K562 (cell line): Measurements from ENCODE around the gene SEC24C. TPM values are rescaled to one million over a fixed set of nuclear protein-coding genes. Genes with fewer than 3 reads are reported as not detected.

Experiments used
- ADNP ChIP-seq: fragments of 200-800 bp; sonication (Bioruptor generic); IDR thresholded peaks from 2 replicates; pipeline ENCODE4 v1.6.1; 2016; ENCODE audit warnings: missing genetic modification characterization, missing compliant biosample characterization
- CHD1 ChIP-seq: fragments of 200-600 bp; sonication (generic); IDR thresholded peaks from one replicate; pipeline ENCODE4 v1.6.1; 2012; ENCODE audit warnings: mild to moderate bottlenecking, moderate library complexity, low read length, inconsistent platforms
- ELK1 ChIP-seq: sonication (generic); formaldehyde crosslinking; IDR thresholded peaks from 2 replicates; pipeline ENCODE4 v1.8.1; 2022; ENCODE audit warnings: missing genetic modification reagents
- HNRNPK ChIP-seq: fragments of 200-400 bp; formaldehyde crosslinking; IDR thresholded peaks from one replicate; pipeline ENCODE4 v1.6.1; 2018; ENCODE audit warnings: mild to moderate bottlenecking, low read depth, low read length; ENCODE audit not compliant: poor library complexity, severe bottlenecking
- ILF3 ChIP-seq: fragments of 450-650 bp; IDR thresholded peaks from 2 replicates; pipeline ENCODE4 v1.6.1; 2018; ENCODE audit warnings: antibody characterized with exemption, mild to moderate bottlenecking, moderate library complexity, borderline replicate concordance
- KDM4B ChIP-seq, 2 experiments: fragments of 450-650 bp in 1 of 2; sonication (generic) in 1 of 2; IDR thresholded peaks; 2 replicates each; pipeline ENCODE4 v1.6.1; 2016 to 2017; ENCODE audit warnings: borderline replicate concordance in 2 of 2, antibody characterized with exemption in 1 of 2, low read depth in 1 of 2, mild to moderate bottlenecking in 1 of 2
- LARP7 ChIP-seq: fragments of 450-650 bp; IDR thresholded peaks from 2 replicates; pipeline ENCODE4 v1.6.1; 2016
- NFYB ChIP-seq: IDR thresholded peaks from 2 replicates; pipeline ENCODE4 v1.6.1; 2011; ENCODE audit warnings: mild to moderate bottlenecking, moderate library complexity; ENCODE audit not compliant: insufficient read length; ENCODE audit errors: extremely low read depth
- PCBP1 ChIP-seq: fragments of 200-400 bp; formaldehyde crosslinking; IDR thresholded peaks from 2 replicates; pipeline ENCODE4 v1.6.1; 2018; ENCODE audit warnings: mild to moderate bottlenecking, low read depth, low read length; ENCODE audit not compliant: poor library complexity, severe bottlenecking
- POU5F1 ChIP-seq: fragments of 150-350 bp; IDR thresholded peaks from 2 replicates; pipeline ENCODE4 v1.6.1; 2014; ENCODE audit warnings: borderline replicate concordance, low read length, low read depth, mild to moderate bottlenecking; ENCODE audit not compliant: partially characterized antibody
- RBM25 ChIP-seq: fragments of 200-400 bp; formaldehyde crosslinking; IDR thresholded peaks from 2 replicates; pipeline ENCODE4 v1.6.1; 2018; ENCODE audit warnings: low read length, low read depth, moderate library complexity; ENCODE audit not compliant: severe bottlenecking
- RUNX1 ChIP-seq: sonication (generic); IDR thresholded peaks from 2 replicates; pipeline ENCODE4 v1.6.1; 2016; ENCODE audit warnings: antibody characterized with exemption, low read depth
- SIN3A ChIP-seq, 2 experiments: fragments of 150-350 bp in 1 of 2; IDR thresholded peaks; 2 replicates each; pipeline ENCODE4 v1.6.1; 2011 to 2016; ENCODE audit warnings: borderline replicate concordance in 2 of 2, low read depth in 2 of 2, low read length in 2 of 2, mild to moderate bottlenecking in 2 of 2, moderate library complexity in 2 of 2; ENCODE audit not compliant: control insufficient read depth in 1 of 2
- SOX6 ChIP-seq: fragments of 450-650 bp; IDR thresholded peaks from 2 replicates; pipeline ENCODE4 v1.6.1; 2014; ENCODE audit warnings: mild to moderate bottlenecking
- TCF15 ChIP-seq: fragments of 250-450 bp; sonication (Bioruptor Pico); IDR thresholded peaks from 2 replicates; pipeline ENCODE4 v1.8.0; 2022; ENCODE audit warnings: moderate library complexity, mild to moderate bottlenecking, inconsistent platforms
- USF1 ChIP-seq: sonication (generic); formaldehyde crosslinking; IDR thresholded peaks from 2 replicates; pipeline ENCODE4 v1.9.0; 2022; ENCODE audit warnings: mild to moderate bottlenecking, missing genetic modification reagents
- ZBTB34 ChIP-seq: fragments of 250-450 bp; sonication (Bioruptor Pico); IDR thresholded peaks from 2 replicates; pipeline ENCODE4 v1.8.0; 2021; ENCODE audit warnings: mild to moderate bottlenecking, moderate library complexity
- ZC3H8 ChIP-seq: fragments of 450-650 bp; IDR thresholded peaks from 2 replicates; pipeline ENCODE4 v1.6.1; 2017
- ZFP36 ChIP-seq: fragments of 150-350 bp; IDR thresholded peaks from 2 replicates; pipeline ENCODE4 v1.6.1; 2018; ENCODE audit warnings: low read length, low read depth; ENCODE audit not compliant: partially characterized antibody
- ZNF175 ChIP-seq: fragments of 200-800 bp; sonication (Bioruptor generic); IDR thresholded peaks from 2 replicates; pipeline ENCODE4 v1.6.1; 2016; ENCODE audit warnings: low read depth, mild to moderate bottlenecking, missing genetic modification characterization, missing compliant biosample characterization
- ZNF444 ChIP-seq: fragments of 250-450 bp; sonication (Bioruptor Pico); IDR thresholded peaks from 2 replicates; pipeline ENCODE4 v1.4.0; 2020; ENCODE audit warnings: mild to moderate bottlenecking, moderate library complexity
- ZNF655 ChIP-seq: fragments of 250-450 bp; sonication (Bioruptor Pico); IDR thresholded peaks from 2 replicates; pipeline ENCODE4 v1.5.0; 2021
- ZNF766 ChIP-seq: fragments of 200-800 bp; sonication (Bioruptor generic); conservative IDR thresholded peaks from 2 replicates; pipeline ENCODE4 v1.6.1; 2016; ENCODE audit warnings: missing genetic modification characterization, missing compliant biosample characterization
- polyA plus RNA-seq, 8 experiments: library from polyadenylated mRNA; depleted of rRNA in 4 of 8; stranded (reverse) in 5 of 8; unstranded in 3 of 8; fragments of >200 nt; fragmentation: Nextera tagmentation in 2 of 8; fragmentation: Illumina TruSeq in 1 of 8; extraction: Ambion mirVana in 2 of 8; extraction: Trizol in 1 of 8; gene quantifications; 2 replicates each; pipeline versions ENCODE4 v1.2.1 to v1.2.3, GENCODE V29; 2011 to 2014; ENCODE audit warnings: inconsistent platforms in 1 of 8, missing spikeins in 1 of 8
- total RNA-seq, 7 experiments: library from RNA; depleted of rRNA in 6 of 7; stranded (reverse); fragments of >200 nt in 6 of 7; fragmentation: Illumina TruSeq in 2 of 7; extraction: Trizol in 2 of 7; gene quantifications; 2 replicates each; pipeline versions ENCODE4 v1.2.1 to v1.2.3, GENCODE V29; 2011 to 2021; ENCODE audit warnings: low replicate concordance in 1 of 7

The SEC24C gene
- total and polyA plus RNA-seq, 9 of the 15 experiments (the other 6 are each of a cell fraction or from before 2014, with no cell fraction given) = 19.0 to 115 (median 70.5) TPM

GRCh38 chr10:73730153-73730906, 13.8 kb upstream of the SEC24C start (continued):
- no peak for TF ChIP-seq ZBTB34
- no peak for TF ChIP-seq HNRNPK
- no peak for TF ChIP-seq ZNF175 (CRISPR knock-in tag)
- TF ChIP-seq ILF3 = no peak
- no peak for TF ChIP-seq ADNP (tag)
- TF ChIP-seq USF1 = no peak
- no peak for TF ChIP-seq ZNF444
- peak in 1 of 2 experiments; percentile 97; a peak in 2 of 4 replicates for TF ChIP-seq KDM4B (IDR thresholded peaks at IDR 0.05; ENCODE audit: borderline replicate concordance in 2 of 2, low read depth in 1 of 2)
- no peak for TF ChIP-seq TCF15 (CRISPR knock-in tag)
- TF ChIP-seq ZC3H8 = no peak
- TF ChIP-seq ZNF766 (CRISPR knock-in tag) = no peak; the same call in 1 of the 2 replicates
- peak; percentile 78; the same call in 1 of the 2 replicates for TF ChIP-seq LARP7
- TF ChIP-seq ZNF655 (CRISPR knock-in tag) = no peak
- TF ChIP-seq SIN3A (IDR thresholded peaks at IDR 0.05; ENCODE audit: borderline replicate concordance in 2 of 2, control insufficient read depth in 1 of 2, low read depth in 2 of 2, low read length in 2 of 2) = peak; percentile 95 to 97; a peak in 3 of 4 replicates
- peak; percentile 63 for TF ChIP-seq CHD1
- TF ChIP-seq PCBP1 = no peak
- TF ChIP-seq POU5F1 = no peak
- TF ChIP-seq ELK1 = no peak
- TF ChIP-seq RBM25 = no peak
- TF ChIP-seq ZFP36 = peak; percentile 4
- TF ChIP-seq RUNX1 = no peak
- TF ChIP-seq NFYB = no peak
- no peak; the same call in 1 of the 2 replicates for TF ChIP-seq SOX6
